H1 (cell line): ENCODE results near the gene SLIT3. TPM values are rescaled to one million over a fixed set of nuclear protein-coding genes. Genes with fewer than 3 reads are reported as not detected.

ENCODE experiments used
- CHD7 ChIP-seq: fragments of 300-600 bp; sonication (generic); IDR thresholded peaks from 2 replicates; pipeline ENCODE4 v1.7.1; 2012; ENCODE audit warnings: low read length, moderate library complexity, mild to moderate bottlenecking, inconsistent platforms; ENCODE audit not compliant: insufficient replicate concordance
- GABPA ChIP-seq: IDR thresholded peaks from 2 replicates; pipeline ENCODE4 v1.6.1; 2011; ENCODE audit warnings: mild to moderate bottlenecking, low read length, moderate library complexity, borderline replicate concordance; ENCODE audit not compliant: insufficient read depth
- JUN ChIP-seq: IDR thresholded peaks from 2 replicates; pipeline ENCODE4 v1.6.1; 2011; ENCODE audit warnings: low read depth, mild to moderate bottlenecking, improper control_type of control experiment, low read length
- NANOG ChIP-seq: IDR thresholded peaks from 2 replicates; pipeline ENCODE4 v1.6.1; 2011; ENCODE audit warnings: low read length, low read depth, mild to moderate bottlenecking, inconsistent platforms; ENCODE audit not compliant: insufficient read depth, poor library complexity, severe bottlenecking
- POU5F1 ChIP-seq: IDR thresholded peaks from 2 replicates; pipeline ENCODE4 v1.6.1; 2011; ENCODE audit warnings: low read depth, mild to moderate bottlenecking, low read length, moderate library complexity
- polyA plus RNA-seq, 7 experiments: library from polyadenylated mRNA; depleted of rRNA in 3 of 7; stranded (reverse) in 5 of 7; unstranded in 2 of 7; fragments of >200 nt in 5 of 7; fragments of 200-250 nt in 2 of 7; gene quantifications; 1 replicate in 5 of 7; 2 replicates in 1 of 7; 4 replicates in 1 of 7; pipeline versions ENCODE4 v1.2.1 to v1.2.3, GENCODE V29; 2011 to 2013; ENCODE audit warnings: missing spikeins in 2 of 7, mixed read lengths in 2 of 7
- total RNA-seq: library from RNA; stranded (reverse); fragmentation: NEBNext Ultra II Directional; extraction: Animal tissue kit (Norgen Biotek cat#: 25700); gene quantifications from 2 replicates; pipeline ENCODE4 v1.2.1, GENCODE V29; 2021

Gene SLIT3
- total and polyA plus RNA-seq, 2 of the 8 experiments (the other 6 are each of a cell fraction or from before 2014, with no cell fraction given): 1.1 to 1.2 TPM

- TF ChIP-seq CHD7: no peak
- no peak for TF ChIP-seq POU5F1
- TF ChIP-seq NANOG: no peak
- no peak for TF ChIP-seq JUN
- no peak for TF ChIP-seq GABPA
Observed at GRCh38 chr5:168953351-168953750, 347.6 kb downstream of the SLIT3 start (continued).
